HepG2 (cell line): ENCODE measurements around the gene UBR3. TPM values are rescaled to one million over a fixed set of nuclear protein-coding genes. Genes with fewer than 3 reads are reported as not detected.

Experiments
- BRD4 ChIP-seq: sonication (generic); formaldehyde crosslinking; IDR thresholded peaks from 2 replicates; pipeline ENCODE4 v1.4.0; 2020; ENCODE audit warnings: missing genetic modification reagents
- CENPBD1 ChIP-seq: sonication (generic); formaldehyde crosslinking; IDR thresholded peaks from 2 replicates; pipeline ENCODE4 v1.8.0; 2022; ENCODE audit warnings: missing genetic modification reagents, low read depth, mild to moderate bottlenecking, borderline replicate concordance
- ELF3 ChIP-seq: IDR thresholded peaks from 2 replicates; pipeline ENCODE4 v1.6.1; 2016; ENCODE audit warnings: missing genetic modification reagents, missing compliant biosample characterization
- FOSL2 ChIP-seq: sonication (generic); formaldehyde crosslinking; IDR thresholded peaks from 2 replicates; pipeline ENCODE4 v1.4.0; 2020; ENCODE audit warnings: missing genetic modification reagents
- GLI4 ChIP-seq: sonication (generic); formaldehyde crosslinking; IDR thresholded peaks from 2 replicates; pipeline ENCODE4 v1.5.1; 2020; ENCODE audit warnings: missing genetic modification reagents, mild to moderate bottlenecking, moderate library complexity, borderline replicate concordance
- HDAC1 ChIP-seq: sonication (generic); formaldehyde crosslinking; IDR thresholded peaks from 2 replicates; pipeline ENCODE4 v1.5.1; 2020; ENCODE audit warnings: mild to moderate bottlenecking, missing genetic modification reagents
- MLLT10 ChIP-seq: sonication (generic); formaldehyde crosslinking; IDR thresholded peaks from 2 replicates; pipeline ENCODE4 v1.4.0; 2020; ENCODE audit warnings: missing genetic modification reagents
- MYNN ChIP-seq: sonication (generic); formaldehyde crosslinking; IDR thresholded peaks from 2 replicates; pipeline ENCODE4 v1.4.0; 2020; ENCODE audit warnings: mild to moderate bottlenecking, low read depth, missing genetic modification reagents
- NFAT5 ChIP-seq: sonication (generic); formaldehyde crosslinking; IDR thresholded peaks from 2 replicates; pipeline ENCODE4 v1.4.0; 2020; ENCODE audit warnings: missing genetic modification reagents
- NFYB ChIP-seq: sonication (generic); formaldehyde crosslinking; IDR thresholded peaks from 2 replicates; pipeline ENCODE4 v1.4.0; 2020; ENCODE audit warnings: missing genetic modification reagents
- RARG ChIP-seq: sonication (generic); formaldehyde crosslinking; IDR thresholded peaks from 2 replicates; pipeline ENCODE4 v1.4.0; 2020; ENCODE audit warnings: low read depth, mild to moderate bottlenecking, missing genetic modification reagents
- SRF ChIP-seq: IDR thresholded peaks from 2 replicates; pipeline ENCODE4 v1.6.1; 2011; ENCODE audit warnings: mild to moderate bottlenecking, low read depth, low read length, moderate library complexity
- TBP ChIP-seq: sonication (generic); formaldehyde crosslinking; IDR thresholded peaks from 2 replicates; pipeline ENCODE4 v1.5.0; 2020; ENCODE audit warnings: missing genetic modification reagents
- TBX3 ChIP-seq: fragments of 450-650 bp; IDR thresholded peaks from 2 replicates; pipeline ENCODE4 v1.6.1; 2017; ENCODE audit warnings: antibody characterized with exemption, mild to moderate bottlenecking, inconsistent platforms, borderline replicate concordance
- ZC3H4 ChIP-seq: sonication (generic); formaldehyde crosslinking; IDR thresholded peaks from 2 replicates; pipeline ENCODE4 v1.4.0; 2020; ENCODE audit warnings: missing genetic modification reagents, borderline replicate concordance
- ZEB1 ChIP-seq: IDR thresholded peaks from 2 replicates; pipeline ENCODE4 v1.6.1; 2012; ENCODE audit warnings: mild to moderate bottlenecking, low read depth, inconsistent platforms; ENCODE audit not compliant: insufficient replicate concordance
- ZNF547 ChIP-seq: sonication (generic); formaldehyde crosslinking; IDR thresholded peaks from 2 replicates; pipeline ENCODE4 v1.5.1; 2020; ENCODE audit warnings: mild to moderate bottlenecking, missing genetic modification reagents
- ZNF788 ChIP-seq: sonication (generic); formaldehyde crosslinking; IDR thresholded peaks from 2 replicates; pipeline ENCODE4 v1.5.0; 2020; ENCODE audit warnings: mild to moderate bottlenecking, missing genetic modification reagents, borderline replicate concordance
- ZNF891 ChIP-seq: sonication (generic); formaldehyde crosslinking; IDR thresholded peaks from 2 replicates; pipeline ENCODE4 v1.5.0; 2020; ENCODE audit warnings: mild to moderate bottlenecking, missing genetic modification reagents
- polyA plus RNA-seq, 8 experiments: library from polyadenylated mRNA; depleted of rRNA in 3 of 8; stranded (reverse) in 7 of 8; unstranded in 1 of 8; fragments of >200 nt; fragmentation: Illumina TruSeq in 4 of 8; extraction: Trizol in 4 of 8; gene quantifications; 2 replicates each; pipeline versions ENCODE4 v1.2.1 to v1.2.3, GENCODE V29; 2011 to 2016; ENCODE audit warnings: low read depth in 4 of 8, missing spikeins in 1 of 8, mixed read lengths in 1 of 8; ENCODE audit not compliant: insufficient read depth in 1 of 8
- total RNA-seq, 5 experiments: library from RNA; depleted of rRNA; stranded (reverse); fragments of >200 nt; fragmentation: Illumina TruSeq; extraction: Trizol; gene quantifications; 2 replicates each; pipeline ENCODE4 v1.2.3, GENCODE V29; 2016; ENCODE audit warnings: low read depth in 1 of 5
- TF ChIP-seq, protein P1 (sequence below): sonication (generic); formaldehyde crosslinking; IDR thresholded peaks from 2 replicates; pipeline ENCODE4 v1.4.0; 2020; ENCODE audit warnings: missing genetic modification reagents

UBR3 gene
- total and polyA plus RNA-seq, 2 of the 13 experiments (the other 11 are each of a cell fraction or from before 2014, with no cell fraction given) = 15.1 to 28.0 TPM

GRCh38 chr2:169798718-169799592, 28.3 kb upstream of the UBR3 start, which contains the start of gene SSB (continued):
- TF ChIP-seq NFAT5 (0 out of 2 replicates have a peak, but pooled peaks have one; percentile 61), MLLT10 (CRISPR knock-in tag) (no peak), TBX3 (no peak), HDAC1 (CRISPR knock-in tag) (peak; percentile 37; the same call in 1 of the 2 replicates), SRF (no peak), ZNF547 (CRISPR knock-in tag) (peak; percentile 81), ZNF788 (CRISPR knock-in tag) (peak; percentile 83; the same call in 1 of the 2 replicates), TBP (CRISPR knock-in tag) (no peak), ZC3H4 (CRISPR knock-in tag) (no peak), MYNN (CRISPR knock-in tag) (no peak), ZNF891 (CRISPR knock-in tag) (peak; percentile 92), ZEB1 (no peak), FOSL2 (CRISPR knock-in tag) (no peak), BRD4 (CRISPR knock-in tag) (0 out of 2 replicates have a peak, but pooled peaks have one; percentile 62), RARG (no peak), NFYB (peak; percentile 22; the same call in 1 of the 2 replicates), ELF3 (CRISPR knock-in tag) (peak; percentile 61), CENPBD1 (CRISPR knock-in tag) (no peak; the same call in 1 of the 2 replicates), GLI4 (peak; percentile 81; the same call in 1 of the 2 replicates)
- TF ChIP-seq, protein P1, sequence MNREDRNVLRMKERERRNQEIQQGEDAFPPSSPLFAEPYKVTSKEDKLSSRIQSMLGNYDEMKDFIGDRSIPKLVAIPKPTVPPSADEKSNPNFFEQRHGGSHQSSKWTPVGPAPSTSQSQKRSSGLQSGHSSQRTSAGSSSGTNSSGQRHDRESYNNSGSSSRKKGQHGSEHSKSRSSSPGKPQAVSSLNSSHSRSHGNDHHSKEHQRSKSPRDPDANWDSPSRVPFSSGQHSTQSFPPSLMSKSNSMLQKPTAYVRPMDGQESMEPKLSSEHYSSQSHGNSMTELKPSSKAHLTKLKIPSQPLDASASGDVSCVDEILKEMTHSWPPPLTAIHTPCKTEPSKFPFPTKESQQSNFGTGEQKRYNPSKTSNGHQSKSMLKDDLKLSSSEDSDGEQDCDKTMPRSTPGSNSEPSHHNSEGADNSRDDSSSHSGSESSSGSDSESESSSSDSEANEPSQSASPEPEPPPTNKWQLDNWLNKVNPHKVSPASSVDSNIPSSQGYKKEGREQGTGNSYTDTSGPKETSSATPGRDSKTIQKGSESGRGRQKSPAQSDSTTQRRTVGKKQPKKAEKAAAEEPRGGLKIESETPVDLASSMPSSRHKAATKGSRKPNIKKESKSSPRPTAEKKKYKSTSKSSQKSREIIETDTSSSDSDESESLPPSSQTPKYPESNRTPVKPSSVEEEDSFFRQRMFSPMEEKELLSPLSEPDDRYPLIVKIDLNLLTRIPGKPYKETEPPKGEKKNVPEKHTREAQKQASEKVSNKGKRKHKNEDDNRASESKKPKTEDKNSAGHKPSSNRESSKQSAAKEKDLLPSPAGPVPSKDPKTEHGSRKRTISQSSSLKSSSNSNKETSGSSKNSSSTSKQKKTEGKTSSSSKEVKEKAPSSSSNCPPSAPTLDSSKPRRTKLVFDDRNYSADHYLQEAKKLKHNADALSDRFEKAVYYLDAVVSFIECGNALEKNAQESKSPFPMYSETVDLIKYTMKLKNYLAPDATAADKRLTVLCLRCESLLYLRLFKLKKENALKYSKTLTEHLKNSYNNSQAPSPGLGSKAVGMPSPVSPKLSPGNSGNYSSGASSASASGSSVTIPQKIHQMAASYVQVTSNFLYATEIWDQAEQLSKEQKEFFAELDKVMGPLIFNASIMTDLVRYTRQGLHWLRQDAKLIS = no peak
